ENCODE results near the gene PPP1R27. TPM values are rescaled to one million over a fixed set of nuclear protein-coding genes. Genes with fewer than 3 reads are reported as not detected.

PPP1R27 gene
- polyA plus RNA-seq, 1 donor (not counting 4 experiments of a cell fraction or from before 2014, with no cell fraction given) = 0.12 TPM

DNA sequence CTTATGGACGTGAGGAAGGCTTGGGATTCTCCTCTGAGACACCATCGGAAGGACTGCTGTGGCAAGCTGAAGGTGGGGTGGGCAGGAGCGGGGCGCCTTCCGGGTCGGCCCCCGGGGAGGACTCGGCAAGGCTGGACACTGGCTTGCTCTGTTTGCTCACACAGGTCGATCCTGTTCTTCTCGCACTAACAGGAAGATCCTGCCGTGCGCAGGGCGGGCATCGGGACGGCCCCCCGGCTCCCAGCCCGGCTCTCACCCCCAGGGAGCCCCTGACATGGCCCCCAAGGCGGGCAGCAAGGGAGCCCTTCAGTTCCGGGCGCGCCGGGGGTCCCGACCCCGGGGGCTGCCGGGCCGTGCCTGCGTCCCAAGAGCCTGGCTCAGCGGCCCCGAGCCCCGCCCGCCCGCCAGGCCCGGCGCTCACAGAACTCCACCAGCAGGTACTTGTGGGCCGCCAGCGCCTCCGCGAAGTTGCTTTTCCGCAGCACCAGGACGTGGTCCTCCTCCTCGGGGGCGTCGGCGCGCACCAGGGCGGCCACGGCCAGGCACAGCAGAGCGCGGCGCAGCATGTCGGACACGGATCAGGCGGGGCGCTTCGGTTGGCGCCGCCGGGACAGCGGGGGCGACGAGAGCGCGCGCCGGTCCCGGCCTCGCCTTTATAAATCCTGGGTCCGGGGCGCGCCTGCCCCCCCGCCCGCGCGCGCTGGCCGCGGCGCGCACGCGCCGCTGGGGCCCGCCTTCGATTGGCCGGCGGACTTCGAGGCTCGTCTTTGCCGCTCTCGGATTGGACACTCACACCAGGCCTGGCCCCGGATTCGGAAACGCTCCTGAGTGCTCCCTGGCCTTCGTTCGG, 25.3 kb upstream of the PPP1R27 start, which contains the start of gene P4HB:
P4HB (minus strand) TSS at position 630 of the 850 bp plus-strand sequence; CDS start at position 566, 64 bp downstream.
- FAIRE-seq (no peak), DNase-seq (ENCODE audit: low read depth, low spot score) (no peak)
- no peak for TF ChIP-seq CTCF (optimal IDR thresholded peaks at IDR 0.05 in 1 of 3, IDR thresholded peaks at IDR 0.05 in 1 of 3, conservative IDR thresholded peaks at IDR 0.05 in 1 of 3; ENCODE audit: extremely low read depth in 1 of 3, insufficient read depth in 2 of 3, low read length in 3 of 3)
- TF ChIP-seq EZH2 (IDR thresholded peaks at IDR 0.05; ENCODE audit: low read length) = no peak
- peaks cover 26 to 45% of the 10 kb centered on the region in 2 experiments for H3K36me3 ChIP-seq (ENCODE audit: control insufficient read depth in 2 of 2, extremely low read depth in 1 of 2, insufficient read depth in 2 of 2, low read length in 2 of 2)
- peaks cover 83% of the 10 kb centered on the region for H3K79me2 ChIP-seq (ENCODE audit: control insufficient read depth, insufficient read depth, low read length)
- peak within 1 kb of the TSS; percentile 98 for H3K4me2 ChIP-seq (ENCODE audit: control insufficient read depth, extremely low read depth, insufficient read depth, low read depth, low read length)
- peak within 1 kb of the TSS; percentile 94 for H3K27ac ChIP-seq (ENCODE audit: control insufficient read depth, insufficient read depth, low read length)
- no peaks in the 10 kb centered on the region for H3K27me3 ChIP-seq (ENCODE audit: control insufficient read depth, extremely low read depth, insufficient read depth, low read length)
- peak within 1 kb of the TSS; percentile 82 to 98 (median 96) for H3K4me3 ChIP-seq (ENCODE audit: control insufficient read depth in 2 of 3, extremely low read depth in 1 of 3, insufficient read depth in 2 of 3, low read depth in 1 of 3, low read length in 3 of 3)
- dilution Hi-C loops (cut with MboI; ENCODE audit: extremely low pct_ligation_motif_present, low sequenced_read_pairs) = no loop called here
- peak within 1 kb of the TSS; percentile 88 for H2AFZ ChIP-seq (ENCODE audit: control insufficient read depth, low read length)
- H3K9ac ChIP-seq (ENCODE audit: control insufficient read depth, extremely low read depth, insufficient read depth, low read length) = peak within 1 kb of the TSS; percentile 98
- no peaks in the 10 kb centered on the region for H3K9me3 ChIP-seq (ENCODE audit: control insufficient read depth, low read depth, low read length)
- H4K20me1 ChIP-seq (ENCODE audit: control insufficient read depth, extremely low read depth, insufficient read depth, low read length) = peaks cover 23% of the 10 kb centered on the region
- H3K4me1 ChIP-seq (ENCODE audit: control insufficient read depth, extremely low read depth, insufficient read depth, low read length) = peaks cover 58% of the 10 kb centered on the region
- peaks cover 4% of the 10 kb centered on the region for H3K9me1 ChIP-seq (ENCODE audit: control insufficient read depth, extremely low read depth, insufficient read depth, low read length)

DNA sequence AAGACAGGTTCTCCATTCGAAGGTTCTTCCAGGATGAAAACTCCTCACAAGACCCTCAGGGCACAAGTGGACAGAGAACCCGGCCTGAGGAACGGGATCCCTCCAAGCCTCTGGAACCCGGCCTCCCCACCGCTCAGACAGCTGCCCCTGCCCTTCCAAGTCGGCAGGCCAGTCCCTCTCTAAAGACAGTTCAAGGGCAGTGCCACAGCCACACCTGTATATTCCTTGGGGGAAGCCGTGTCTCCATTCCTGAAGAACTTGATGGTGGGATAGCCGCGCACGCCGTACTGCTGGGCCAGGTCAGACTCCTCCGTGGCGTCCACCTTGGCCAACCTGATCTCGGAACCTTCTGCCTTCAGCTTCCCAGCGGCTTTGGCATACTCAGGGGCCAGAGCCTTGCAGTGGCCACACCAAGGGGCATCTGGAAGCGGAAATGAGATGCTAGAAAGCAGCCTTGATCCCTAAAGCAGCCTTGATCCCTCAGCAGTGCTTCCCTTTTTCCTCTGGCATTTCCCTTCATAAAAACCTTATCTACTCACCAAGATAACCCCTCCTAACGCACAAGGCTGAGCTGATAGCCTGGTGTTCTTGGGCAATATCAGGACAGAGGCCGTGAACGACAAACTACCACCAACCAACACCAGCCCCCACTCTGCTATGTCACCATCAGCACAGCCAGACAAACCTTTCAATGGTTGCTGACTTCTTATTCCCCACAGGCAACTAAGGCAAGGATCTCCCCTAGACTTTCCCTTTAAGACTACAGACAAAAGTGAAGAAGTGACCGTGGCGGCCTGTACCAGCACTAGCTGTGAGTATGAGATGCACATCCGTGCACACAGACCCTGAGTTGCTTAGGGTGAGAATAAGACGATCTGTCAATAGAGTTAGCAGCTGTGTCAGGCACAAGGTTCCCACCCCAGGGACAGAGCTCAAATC, 24.4 kb upstream of the PPP1R27 start:
- dilution Hi-C loops (cut with MboI; ENCODE audit: extremely low pct_ligation_motif_present, low sequenced_read_pairs) = no loop called here
- DNase-seq (ENCODE audit: low read depth, low spot score) (no peak), FAIRE-seq (no peak)
- H3K27ac ChIP-seq (ENCODE audit: control insufficient read depth, insufficient read depth, low read length) = peak overlapping the region; percentile 70
- no peaks in the 10 kb centered on the region for H3K27me3 ChIP-seq (ENCODE audit: control insufficient read depth, extremely low read depth, insufficient read depth, low read length)
- H3K9me1 ChIP-seq (ENCODE audit: control insufficient read depth, extremely low read depth, insufficient read depth, low read length) = peaks cover 4% of the 10 kb centered on the region
- peaks cover 85% of the 10 kb centered on the region for H3K79me2 ChIP-seq (ENCODE audit: control insufficient read depth, insufficient read depth, low read length)
- H3K4me2 ChIP-seq (ENCODE audit: control insufficient read depth, extremely low read depth, insufficient read depth, low read depth, low read length) = peak overlapping the region; percentile 98
- peaks cover 63% of the 10 kb centered on the region for H3K4me1 ChIP-seq (ENCODE audit: control insufficient read depth, extremely low read depth, insufficient read depth, low read length)
- H4K20me1 ChIP-seq (ENCODE audit: control insufficient read depth, extremely low read depth, insufficient read depth, low read length) = peaks cover 21% of the 10 kb centered on the region
- H2AFZ ChIP-seq (ENCODE audit: control insufficient read depth, low read length) = no peak overlapping the region
- no peaks in the 10 kb centered on the region for H3K9me3 ChIP-seq (ENCODE audit: control insufficient read depth, low read depth, low read length)
- H3K36me3 ChIP-seq (ENCODE audit: control insufficient read depth in 2 of 2, extremely low read depth in 1 of 2, insufficient read depth in 2 of 2, low read length in 2 of 2) = peaks cover 26 to 46% of the 10 kb centered on the region in 2 experiments
- peak overlapping the region; percentile 96 for H3K9ac ChIP-seq (ENCODE audit: control insufficient read depth, extremely low read depth, insufficient read depth, low read length)
- H3K4me3 ChIP-seq (ENCODE audit: control insufficient read depth in 2 of 3, extremely low read depth in 1 of 3, insufficient read depth in 2 of 3, low read depth in 1 of 3, low read length in 3 of 3) = peak overlapping the region; percentile 82 to 98 (median 96)
- TF ChIP-seq EZH2 (IDR thresholded peaks at IDR 0.05; ENCODE audit: low read length) = no peak
- no peak for TF ChIP-seq CTCF (optimal IDR thresholded peaks at IDR 0.05 in 1 of 3, IDR thresholded peaks at IDR 0.05 in 1 of 3, conservative IDR thresholded peaks at IDR 0.05 in 1 of 3; ENCODE audit: extremely low read depth in 1 of 3, insufficient read depth in 2 of 3, low read length in 3 of 3)

All from keratinocyte (primary cell).